Smooth muscle cell of the coronary artery (primary cell): ENCODE data around the gene LRP2. TPM values are rescaled to one million over a fixed set of nuclear protein-coding genes. Genes with fewer than 3 reads are reported as not detected.

ENCODE experiments used
- total RNA-seq: library from RNA; depleted of rRNA; stranded (reverse); fragments of >200 nt; gene quantifications from 2 replicates; pipeline ENCODE4 v1.2.3, GENCODE V29; 2014; ENCODE audit warnings: low replicate concordance

LRP2 gene
- total RNA-seq, result not detected in 2 replicates

DNA sequence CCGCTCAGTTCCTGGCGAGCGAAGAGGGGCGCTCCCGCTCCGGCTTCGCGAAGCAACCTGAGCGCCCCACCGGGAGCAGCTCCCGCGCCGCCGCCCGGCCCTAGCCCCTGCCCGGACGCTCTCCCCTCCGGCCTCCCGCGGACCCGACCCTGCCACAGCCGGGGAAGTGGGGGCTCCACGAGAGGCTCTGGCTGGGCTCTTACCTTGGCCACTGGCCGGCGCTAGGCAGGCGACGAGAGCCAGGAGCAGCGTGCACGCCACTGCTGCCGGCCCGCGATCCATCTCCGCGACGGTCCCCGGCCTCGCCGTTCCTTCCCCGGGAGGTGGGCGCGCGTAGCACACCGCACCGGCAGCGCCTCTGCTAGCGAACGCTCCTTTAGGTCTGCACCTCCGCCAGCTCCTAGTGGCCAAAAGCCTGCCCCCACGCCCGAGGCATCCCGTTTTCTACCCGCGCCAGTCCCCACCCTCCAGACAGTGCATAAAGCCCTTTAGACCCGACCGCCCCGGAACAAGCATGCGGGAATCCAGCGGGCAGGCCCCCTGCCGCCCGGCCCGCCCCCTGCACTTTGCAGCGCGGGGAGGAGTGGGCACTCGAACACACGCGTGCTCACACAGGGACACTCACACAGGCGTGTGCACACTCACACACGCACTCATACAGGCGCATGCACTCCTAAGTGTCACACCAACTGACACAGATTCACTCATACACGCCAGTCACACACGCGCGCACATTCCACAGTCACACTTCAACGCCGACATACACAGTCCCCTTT is at the start of gene LRP2:
TSS of gene LRP2 (minus strand) at position 417 of the 776 bp plus-strand sequence. CDS start at position 282, 135 bp downstream.

Other genes starting within 250 kb of the LRP2 start
- 2.3 and 4.1 TPM in 2 replicates for gene BBS5, start 117.0 kb upstream of the LRP2 start, total RNA-seq
- gene KLHL41, start 147.2 kb upstream of the LRP2 start, total RNA-seq, result 0.15 and 2.6 TPM in 2 replicates
- 9.7 and 15.0 TPM in 2 replicates for gene FASTKD1, start 211.3 kb upstream of the LRP2 start, total RNA-seq
- gene PPIG, start 221.8 kb upstream of the LRP2 start, total RNA-seq, result 14.7 and 20.7 TPM in 2 replicates